Psoas muscle (tissue), 8 donors: ENCODE measurements around the gene PHF21B. TPM values are rescaled to one million over a fixed set of nuclear protein-coding genes. Genes with fewer than 3 reads are reported as not detected.

Source experiments
- ATAC-seq, 4 donors: fragments of 200-7000 bp; cut with Tn5 transposase; one replicate each; pipeline ENCODE4 v1.9.1; 2020; ENCODE audit warnings: moderate library complexity in 3 of 4, mild to moderate bottlenecking in 2 of 4
- DNase-seq, 2 donors: peaks; one replicate each; pipeline ENCODE4 v3.0.0-alpha.2; 2020
- H3K27ac ChIP-seq: fragments of 200-600 bp; one replicate; pipeline ENCODE4 v1.8.0; 2022
- H3K27me3 ChIP-seq, 3 donors: fragments of 200-600 bp in 1 of 3; one replicate each; pipeline versions ENCODE4 v1.6.1 to v1.8.0; 2013 to 2022; ENCODE audit warnings: low read length in 2 of 3, mild to moderate bottlenecking in 2 of 3, moderate library complexity in 1 of 3; ENCODE audit not compliant: insufficient read depth in 3 of 3
- H3K36me3 ChIP-seq, 2 donors: fragments of 200-600 bp in 1 of 2; one replicate each; pipeline versions ENCODE4 v1.6.1 to v1.8.0; 2013 to 2022; ENCODE audit warnings: low read depth in 1 of 2, mild to moderate bottlenecking in 1 of 2, moderate library complexity in 1 of 2; ENCODE audit not compliant: insufficient read depth in 1 of 2
- H3K4me1 ChIP-seq: fragments of 200-600 bp; one replicate; pipeline ENCODE4 v1.8.0; 2022
- H3K4me3 ChIP-seq: fragments of 200-600 bp; one replicate; pipeline ENCODE4 v1.8.0; 2022; ENCODE audit warnings: mild to moderate bottlenecking
- H3K9me3 ChIP-seq: fragments of 200-600 bp; one replicate; pipeline ENCODE4 v1.8.0; 2022
- CTCF ChIP-seq: fragments of 200-600 bp; IDR thresholded peaks from one replicate; pipeline ENCODE4 v1.8.0; 2022; ENCODE audit warnings: antibody characterized with exemption
- WGBS, 3 donors: extraction: QIAGEN DNeasy Blood & Tissue Kit; methylation state at CpG; one replicate each; pipeline versions ENCODE4 v1.1.6 to v1.1.7; 2013; 5-methylcytosine and 5-hydroxymethylcytosine counted together
- intact Hi-C, 2 donors: fragments of 100-400 bp; cut with DNase I; formaldehyde crosslinking; loops; one replicate each; pipeline versions ENCODE4 v1.11.0 to v1.14.2; 2022
- polyA plus RNA-seq, 3 donors: library from polyadenylated mRNA; stranded (reverse); fragments of 200-250 nt; gene quantifications; one replicate each; pipeline ENCODE4 v1.2.3, GENCODE V29; 2013
- total RNA-seq, 4 donors: library from RNA; stranded (reverse); fragmentation: NEBNext Ultra II Directional in 2 of 4; extraction: Animal tissue kit (Norgen Biotek cat#: 25700) in 2 of 4; gene quantifications; one replicate each; pipeline versions ENCODE4 v1.2.1 to v1.2.4, GENCODE V29; 2021 to 2023
- donor health status: healthy with polysubstance abuse.
- donor health status: DM: no; HTN: no; CAD: no; lungs with moderate emphysema.
- donor health status: Bipolar disorder and iron deficiency.
- donor health status: healthy.
- donor health status: DM: yes; HTN: yes; CAD: no.
- donor health status: DM: no; HTN: no; CAD: no.
- donor health status: DM: no; HTN: no; CAD: no.
- donor health status: DM: yes; HTN: yes; CAD: no.

Gene PHF21B
- total and polyA plus RNA-seq, 7 donors: 0.03 to 0.58 (median 0.16) TPM; not detected in 1

- 68 to 78% (median 76%) methylated on average over 18 of the region's 18 CpGs for WGBS, 3 donors
- peak in 1 of 2 donors; percentile 44 for DNase-seq
- intact Hi-C loops: no loop called here
- Histone ChIP-seq H3K27ac (no peak overlapping the region), H3K4me3 (no peak overlapping the region), H3K27me3 (peaks cover 0 to 1% (median 0%) of the 10 kb centered on the region in 3 donors), H3K4me1 (no peaks in the 10 kb centered on the region), H3K9me3 (no peaks in the 10 kb centered on the region), H3K36me3 (no peaks in the 10 kb centered on the region)
- ATAC-seq: no peak
- no peak for TF ChIP-seq CTCF
Measured at GRCh38 chr22:44918166-44918924, 91.5 kb downstream of the PHF21B start.

- no peak for ATAC-seq
- H3K36me3 ChIP-seq: no peaks in the 10 kb centered on the region
- intact Hi-C loops: no loop called here
- no peak overlapping the region for H3K27ac ChIP-seq
- no peak for DNase-seq
- WGBS, 3 donors: 86 to 90% (median 86%) methylated on average over 19 of the region's 19 CpGs
- no peak overlapping the region for H3K4me3 ChIP-seq
- TF ChIP-seq CTCF: no peak
- H3K27me3 ChIP-seq: peaks cover 0 to 1% (median 0%) of the 10 kb centered on the region in 3 donors
- no peaks in the 10 kb centered on the region for H3K9me3 ChIP-seq
- no peaks in the 10 kb centered on the region for H3K4me1 ChIP-seq
Measured at GRCh38 chr22:44917372-44918165, 92.2 kb downstream of the PHF21B start.

GRCh38 chr22:44916281-44917231, 93.2 kb downstream of the PHF21B start:
- Histone ChIP-seq H3K4me1 (no peaks in the 10 kb centered on the region), H3K27me3 (peaks cover 0 to 3% (median 1%) of the 10 kb centered on the region in 3 donors), H3K36me3 (no peaks in the 10 kb centered on the region), H3K4me3 (no peak overlapping the region), H3K9me3 (no peaks in the 10 kb centered on the region), H3K27ac (no peak overlapping the region)
- DNase-seq (no peak), ATAC-seq (no peak)
- intact Hi-C loops: no loop called here
- 82 to 87% (median 82%) methylated on average over 46 of the region's 46 CpGs for WGBS, 3 donors
- no peak for TF ChIP-seq CTCF

GRCh38 chr22:44915441-44915840, 94.4 kb downstream of the PHF21B start:
- no peak overlapping the region for H3K4me3 ChIP-seq
- no peaks in the 10 kb centered on the region for H3K9me3 ChIP-seq
- no peak for TF ChIP-seq CTCF
- H3K4me1 ChIP-seq: no peaks in the 10 kb centered on the region
- WGBS, 3 donors: 84 to 88% (median 85%) methylated on average over 10 of the region's 10 CpGs
- ATAC-seq (no peak), DNase-seq (no peak)
- no peak overlapping the region for H3K27ac ChIP-seq
- peaks cover 0 to 4% (median 3%) of the 10 kb centered on the region in 3 donors for H3K27me3 ChIP-seq
- intact Hi-C loops: no loop called here
- H3K36me3 ChIP-seq: no peaks in the 10 kb centered on the region
